Measurements from ENCODE around the gene SIGLEC1.

DNA sequence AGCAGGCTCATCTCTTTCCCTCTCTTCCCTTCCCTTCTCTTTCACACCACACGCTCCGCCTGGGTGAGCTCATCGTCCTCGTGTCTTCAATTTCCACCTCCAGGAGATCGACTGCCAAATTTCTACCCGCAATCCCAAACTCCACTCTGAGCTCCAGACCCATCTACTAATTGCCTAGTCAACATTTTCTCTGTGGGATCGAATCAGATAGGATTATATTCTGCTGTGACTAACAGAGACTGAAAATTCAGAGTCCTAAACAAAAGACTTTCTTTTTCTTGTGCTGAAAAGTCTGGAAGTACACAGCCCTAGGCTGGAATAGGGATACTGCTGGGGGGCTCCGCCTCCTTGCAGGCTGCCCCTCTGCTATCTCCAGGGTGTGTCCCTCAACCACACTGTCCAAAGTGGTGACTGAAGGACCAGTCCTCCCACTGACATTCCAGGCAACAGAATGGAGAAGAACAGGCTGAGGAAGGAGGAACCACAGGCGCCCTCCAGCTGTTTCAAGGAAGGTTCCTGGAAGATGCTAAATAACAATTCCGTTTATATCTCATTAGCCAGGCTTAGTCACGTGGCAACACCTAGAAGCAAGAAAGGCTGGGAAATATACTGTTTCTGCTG, 15.1 kb upstream of the SIGLEC1 start:
- TF ChIP-seq, protein P1, sequence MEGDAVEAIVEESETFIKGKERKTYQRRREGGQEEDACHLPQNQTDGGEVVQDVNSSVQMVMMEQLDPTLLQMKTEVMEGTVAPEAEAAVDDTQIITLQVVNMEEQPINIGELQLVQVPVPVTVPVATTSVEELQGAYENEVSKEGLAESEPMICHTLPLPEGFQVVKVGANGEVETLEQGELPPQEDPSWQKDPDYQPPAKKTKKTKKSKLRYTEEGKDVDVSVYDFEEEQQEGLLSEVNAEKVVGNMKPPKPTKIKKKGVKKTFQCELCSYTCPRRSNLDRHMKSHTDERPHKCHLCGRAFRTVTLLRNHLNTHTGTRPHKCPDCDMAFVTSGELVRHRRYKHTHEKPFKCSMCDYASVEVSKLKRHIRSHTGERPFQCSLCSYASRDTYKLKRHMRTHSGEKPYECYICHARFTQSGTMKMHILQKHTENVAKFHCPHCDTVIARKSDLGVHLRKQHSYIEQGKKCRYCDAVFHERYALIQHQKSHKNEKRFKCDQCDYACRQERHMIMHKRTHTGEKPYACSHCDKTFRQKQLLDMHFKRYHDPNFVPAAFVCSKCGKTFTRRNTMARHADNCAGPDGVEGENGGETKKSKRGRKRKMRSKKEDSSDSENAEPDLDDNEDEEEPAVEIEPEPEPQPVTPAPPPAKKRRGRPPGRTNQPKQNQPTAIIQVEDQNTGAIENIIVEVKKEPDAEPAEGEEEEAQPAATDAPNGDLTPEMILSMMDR (IDR thresholded peaks at IDR 0.05), result no peak
- TF ChIP-seq POLR2AphosphoS5 (IDR thresholded peaks at IDR 0.05), result no peak
